Right lobe of liver (tissue), 6 donors: ENCODE data around the gene SLC44A4. TPM values are rescaled to one million over a fixed set of nuclear protein-coding genes. Genes with fewer than 3 reads are reported as not detected.
A peak's percentile ranks its signal among the peaks of the same experiment; 100 is the strongest.
"Not testable (repeated sequence)": the region's sequence is repeated elsewhere in the genome, so short reads cannot be mapped to it uniquely, and the experiment has no call there.

Experiments used
- ATAC-seq, 4 donors: fragments of 200-7000 bp; cut with Tn5 transposase; one replicate each; pipeline ENCODE4 v1.9.1; 2020; ENCODE audit warnings: mild to moderate bottlenecking in 4 of 4, moderate library complexity in 4 of 4
- DNase-seq, 3 donors: peaks; one replicate each; pipeline ENCODE4 v3.0.0-alpha.2; 2020
- H3K27ac ChIP-seq, 3 donors: fragments of 200-600 bp; one replicate each; pipeline ENCODE4 v1.8.0; 2022
- H3K27me3 ChIP-seq, 2 donors: fragments of 200-600 bp; one replicate each; pipeline ENCODE4 v1.8.0; 2022
- H3K36me3 ChIP-seq, 4 donors: fragments of 200-600 bp; sonication (generic) in 1 of 4; one replicate each; pipeline versions ENCODE4 v1.5.1 to v1.8.0; 2017 to 2022; ENCODE audit warnings: control low read depth in 1 of 4
- H3K4me1 ChIP-seq, 4 donors: fragments of 200-600 bp; sonication (generic) in 1 of 4; one replicate each; pipeline versions ENCODE4 v1.5.1 to v1.8.0; 2017 to 2022; ENCODE audit warnings: control low read depth in 1 of 4
- H3K4me3 ChIP-seq, 3 donors: fragments of 200-600 bp; one replicate each; pipeline ENCODE4 v1.8.0; 2022
- H3K9me3 ChIP-seq, 4 donors: fragments of 200-600 bp; sonication (generic) in 1 of 4; one replicate each; pipeline versions ENCODE4 v1.5.1 to v1.8.0; 2017 to 2022; ENCODE audit warnings: control low read depth in 1 of 4
- CTCF ChIP-seq, 4 donors: fragments of 200-600 bp in 3 of 4; fragments of 450-650 bp in 1 of 4; IDR thresholded peaks; one replicate each; pipeline versions ENCODE4 v1.5.1 to v1.8.0; 2016 to 2022; ENCODE audit warnings: antibody characterized with exemption in 4 of 4, mild to moderate bottlenecking in 2 of 4
- POLR2A ChIP-seq: fragments of 450-650 bp; IDR thresholded peaks from one replicate; pipeline ENCODE4 v1.6.1; 2017; ENCODE audit warnings: antibody characterized with exemption, mild to moderate bottlenecking
- WGBS: methylation state at CpG from one replicate; pipeline ENCODE4 v1.1.6; 2018; ENCODE audit warnings: low coverage, low lambda C conversion rate; ENCODE audit not compliant: insufficient coverage; ENCODE audit errors: missing lambda C conversion rate; 5-methylcytosine and 5-hydroxymethylcytosine counted together
- intact Hi-C, 2 donors: fragments of 100-400 bp; cut with DNase I; formaldehyde crosslinking; loops; one replicate each; pipeline versions ENCODE4 v1.11.2 to v1.14.1; 2022
- total RNA-seq, 6 experiments: library from RNA; depleted of rRNA in 2 of 6; stranded (reverse); fragments of >200 nt in 2 of 6; fragmentation: NEBNext Ultra II Directional in 3 of 6; extraction: Animal tissue kit (Norgen Biotek cat#: 25700) in 3 of 6; gene quantifications; one replicate each; pipeline versions ENCODE4 v1.1.0 to v1.2.4, GENCODE V29; 2016 to 2023
- donor health status: DM: no; HTN: yes; CAD: no.
- donor health status: DM: no; HTN: no; CAD: no.
- donor health status: DM: no; HTN: no; CAD: no.
- donor health status: DM: no; HTN: yes; CAD: no.
- donor health status: DM: no; HTN: yes; CAD: no.

The SLC44A4 gene
- total RNA-seq, 6 experiments from 2014 or later = 0.09 to 0.25 TPM; not detected in 4

GRCh38 chr6:31864818-31865204 lies 14.0 kb downstream of the SLC44A4 start:
- no peaks in the 10 kb centered on the region for H3K9me3 ChIP-seq
- H3K4me1 ChIP-seq = peaks cover 0 to 18% (median 0%) of the 10 kb centered on the region in 4 donors
- peaks cover 0 to 6% (median 2%) of the 10 kb centered on the region in 4 donors for H3K36me3 ChIP-seq
- ATAC-seq = no peak
- no peak for DNase-seq
- no peaks in the 10 kb centered on the region for H3K27me3 ChIP-seq
- TF ChIP-seq CTCF (IDR thresholded peaks at IDR 0.05) (no peak), POLR2A (no peak)
- H3K4me3 ChIP-seq = no peak overlapping the region
- 81% methylated on average over 5 of the region's 8 CpGs for WGBS
- no peak overlapping the region for H3K27ac ChIP-seq
- intact Hi-C loops = no loop called here

GRCh38 chr6:31864123-31864562 lies 14.7 kb downstream of the SLC44A4 start:
- intact Hi-C loops, H3K9me3 ChIP-seq, DNase-seq, H3K27me3 ChIP-seq, ATAC-seq: not testable (repeated sequence)
- Histone ChIP-seq H3K27ac (peak overlapping the region; percentile 14 to 75 (median 73)), H3K36me3 (peaks cover 0 to 12% (median 3%) of the 10 kb centered on the region in 4 donors), H3K4me1 (peaks cover 0 to 18% (median 0%) of the 10 kb centered on the region in 4 donors), H3K4me3 (peak overlapping the region; percentile 43 to 59 (median 53))
- WGBS = 15% methylated on average over 11 of the region's 16 CpGs

GRCh38 chr6:31862344-31863235 lies 16.2 kb downstream of the SLC44A4 start, which contains the start of gene NEU1:
TSS of gene NEU1 (minus strand) at chr6:31862821. CDS start at chr6:31862776, 45 bp downstream.
- peaks cover 0 to 24% (median 3%) of the 10 kb centered on the region in 4 donors for H3K36me3 ChIP-seq
- peak; percentile 100 for DNase-seq
- no peaks in the 10 kb centered on the region for H3K27me3 ChIP-seq
- no peaks in the 10 kb centered on the region for H3K9me3 ChIP-seq
- H3K4me1 ChIP-seq = peaks cover 0 to 18% (median 0%) of the 10 kb centered on the region in 4 donors
- TF ChIP-seq CTCF (IDR thresholded peaks at IDR 0.05) = no peak
- TF ChIP-seq POLR2A = peak; percentile 96
- ATAC-seq = peak; percentile 92 to 96 (median 95)
- H3K27ac ChIP-seq = peak within 1 kb of the TSS; percentile 60 to 83 (median 73)
- intact Hi-C loops = no loop called here
- peak within 1 kb of the TSS; percentile 74 to 93 (median 82) for H3K4me3 ChIP-seq
- under 1% methylated on average over 37 of the region's 64 CpGs for WGBS

- intact Hi-C loops = no loop called here
- DNase-seq (no peak), ATAC-seq (no peak)
- Histone ChIP-seq H3K4me3 (peak overlapping the region; percentile 74 to 93 (median 82)), H3K36me3 (peaks cover 0 to 24% (median 3%) of the 10 kb centered on the region in 4 donors), H3K27ac (peak overlapping the region; percentile 60 to 83 (median 71)), H3K4me1 (peaks cover 0 to 18% (median 0%) of the 10 kb centered on the region in 4 donors), H3K9me3 (no peaks in the 10 kb centered on the region), H3K27me3 (no peaks in the 10 kb centered on the region)
- WGBS = 41% methylated on average over 17 of the region's 17 CpGs
- TF ChIP-seq POLR2A (no peak), CTCF (IDR thresholded peaks at IDR 0.05) (no peak)
Observed at GRCh38 chr6:31861919-31862343, 16.9 kb downstream of the SLC44A4 start.

- no peaks in the 10 kb centered on the region for H3K9me3 ChIP-seq
- ATAC-seq (no peak), DNase-seq (no peak)
- H3K27me3 ChIP-seq = no peaks in the 10 kb centered on the region
- no peak overlapping the region for H3K27ac ChIP-seq
- TF ChIP-seq CTCF (IDR thresholded peaks at IDR 0.05) (no peak), POLR2A (no peak)
- no peak overlapping the region for H3K4me3 ChIP-seq
- peaks cover 0 to 24% (median 3%) of the 10 kb centered on the region in 4 donors for H3K36me3 ChIP-seq
- intact Hi-C loops = no loop called here
- H3K4me1 ChIP-seq = peaks cover 0 to 18% (median 0%) of the 10 kb centered on the region in 4 donors
- WGBS = 88% methylated on average over 3 of the region's 7 CpGs
Observed at GRCh38 chr6:31861150-31861549, 17.6 kb downstream of the SLC44A4 start.
